Measurements from ENCODE around the gene MLLT6. TPM values are rescaled to one million over a fixed set of nuclear protein-coding genes. Genes with fewer than 3 reads are reported as not detected.

The MLLT6 gene
- total RNA-seq, 1 experiment from 2014 or later: 48.0 TPM

GRCh38 chr17:38729368-38729885, 24.4 kb downstream of the MLLT6 start:
- Mint-ChIP-seq H3K9me3 (no peaks in the 10 kb centered on the region), H3K27me3 (ENCODE audit: low read depth) (peaks cover 23% of the 10 kb centered on the region), H3K27ac (no peak overlapping the region), H3K4me1 (peaks cover 35% of the 10 kb centered on the region), H3K36me3 (peaks cover 2% of the 10 kb centered on the region; the same call in 1 of the 2 replicates), H3K4me3 (peak overlapping the region; percentile 69)
- ATAC-seq (no peak), DNase-seq (ENCODE audit: low spot score) (no peak)
- ChIA-PET CTCF (interaction anchor here (0.6 to 2.2 kb wide), 6 partner anchors 11 to 220 kb away, joined by 3 to 6 read pairs (median 4); no protein-coding TSS in a partner anchor), POLR2A (no interaction called here)
- TF ChIP-seq FOXK1 (CRISPR knock-in tag; IDR thresholded peaks at IDR 0.05): no peak
- TF ChIP-seq, protein P1, sequence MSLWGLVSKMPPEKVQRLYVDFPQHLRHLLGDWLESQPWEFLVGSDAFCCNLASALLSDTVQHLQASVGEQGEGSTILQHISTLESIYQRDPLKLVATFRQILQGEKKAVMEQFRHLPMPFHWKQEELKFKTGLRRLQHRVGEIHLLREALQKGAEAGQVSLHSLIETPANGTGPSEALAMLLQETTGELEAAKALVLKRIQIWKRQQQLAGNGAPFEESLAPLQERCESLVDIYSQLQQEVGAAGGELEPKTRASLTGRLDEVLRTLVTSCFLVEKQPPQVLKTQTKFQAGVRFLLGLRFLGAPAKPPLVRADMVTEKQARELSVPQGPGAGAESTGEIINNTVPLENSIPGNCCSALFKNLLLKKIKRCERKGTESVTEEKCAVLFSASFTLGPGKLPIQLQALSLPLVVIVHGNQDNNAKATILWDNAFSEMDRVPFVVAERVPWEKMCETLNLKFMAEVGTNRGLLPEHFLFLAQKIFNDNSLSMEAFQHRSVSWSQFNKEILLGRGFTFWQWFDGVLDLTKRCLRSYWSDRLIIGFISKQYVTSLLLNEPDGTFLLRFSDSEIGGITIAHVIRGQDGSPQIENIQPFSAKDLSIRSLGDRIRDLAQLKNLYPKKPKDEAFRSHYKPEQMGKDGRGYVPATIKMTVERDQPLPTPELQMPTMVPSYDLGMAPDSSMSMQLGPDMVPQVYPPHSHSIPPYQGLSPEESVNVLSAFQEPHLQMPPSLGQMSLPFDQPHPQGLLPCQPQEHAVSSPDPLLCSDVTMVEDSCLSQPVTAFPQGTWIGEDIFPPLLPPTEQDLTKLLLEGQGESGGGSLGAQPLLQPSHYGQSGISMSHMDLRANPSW (CRISPR knock-in tag; conservative IDR thresholded peaks at IDR 0.05; ENCODE audit: low read depth): 0 out of 2 replicates have a peak, but pooled peaks have one; percentile 3

DNA sequence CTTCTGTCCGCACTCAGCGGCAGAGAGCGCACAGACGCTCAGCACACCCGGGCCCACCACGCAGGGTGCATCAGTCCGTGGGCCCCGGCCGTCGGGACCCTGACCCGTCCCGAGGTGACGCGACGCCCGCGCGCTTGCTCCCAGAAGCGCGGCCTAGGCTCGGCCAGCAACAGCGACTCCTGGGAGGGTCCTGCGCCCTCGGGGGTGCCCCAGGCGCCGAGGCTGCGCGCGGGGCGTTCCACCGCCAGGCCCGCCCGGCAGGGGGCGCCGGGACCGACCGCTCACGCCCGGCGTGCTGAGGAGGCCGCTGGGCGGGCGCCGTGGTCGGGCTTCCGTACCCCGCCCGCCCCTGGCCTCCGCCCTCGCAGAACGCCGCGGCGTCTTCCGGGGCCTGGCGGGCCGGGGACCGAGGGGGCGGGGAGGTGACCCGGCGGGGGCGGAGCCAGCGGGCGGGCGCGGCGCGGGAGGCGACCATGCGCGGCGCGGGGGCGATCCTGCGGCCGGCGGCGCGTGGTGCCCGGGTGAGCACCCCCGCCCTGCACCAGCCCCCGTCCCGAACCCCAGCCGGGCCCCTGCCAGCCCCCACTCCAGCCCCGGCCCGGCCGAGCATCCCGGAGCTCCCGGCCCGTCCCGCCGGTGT, 24.9 kb downstream of the MLLT6 start, which contains the start of gene CISD3:
CISD3 (plus strand) TSS at position 456 of the 640 bp plus-strand sequence; CDS start at position 474, 18 bp downstream.
- Mint-ChIP-seq H3K4me1 (peaks cover 37% of the 10 kb centered on the region), H3K36me3 (peaks cover 2% of the 10 kb centered on the region; the same call in 1 of the 2 replicates), H3K27me3 (ENCODE audit: low read depth) (peaks cover 23% of the 10 kb centered on the region), H3K9me3 (no peaks in the 10 kb centered on the region), H3K4me3 (peak within 1 kb of the TSS; percentile 94), H3K27ac (peak within 1 kb of the TSS; percentile 88)
- POLR2A ChIA-PET: interaction anchor here (1.7 kb wide), 1 partner anchor 14 kb away, joined by 4 read pairs; no protein-coding TSS in a partner anchor
- CTCF ChIA-PET: interaction anchor here (0.6 to 2.6 kb wide), 13 partner anchors 11 to 171 kb away, joined by 3 to 22 read pairs (median 5); no protein-coding TSS in a partner anchor
- DNase-seq (ENCODE audit: low spot score): peak; percentile 74
- ATAC-seq: peak; percentile 75
- TF ChIP-seq PRRX2 (CRISPR knock-in tag; IDR thresholded peaks at IDR 0.05) (0 out of 2 replicates have a peak, but pooled peaks have one; percentile 6), FOXP4 (CRISPR knock-in tag; IDR thresholded peaks at IDR 0.05) (peak; percentile 54; the same call in 1 of the 2 replicates), E2F5 (CRISPR knock-in tag; IDR thresholded peaks at IDR 0.05) (peak; percentile 21; the same call in 1 of the 2 replicates), KAT7 (CRISPR knock-in tag; IDR thresholded peaks at IDR 0.05; ENCODE audit: borderline replicate concordance) (0 out of 2 replicates have a peak, but pooled peaks have one; percentile 81), ZBTB43 (CRISPR knock-in tag; IDR thresholded peaks at IDR 0.05) (no peak), ZNF121 (CRISPR knock-in tag; IDR thresholded peaks at IDR 0.05) (no peak)
- TF ChIP-seq, protein P2, sequence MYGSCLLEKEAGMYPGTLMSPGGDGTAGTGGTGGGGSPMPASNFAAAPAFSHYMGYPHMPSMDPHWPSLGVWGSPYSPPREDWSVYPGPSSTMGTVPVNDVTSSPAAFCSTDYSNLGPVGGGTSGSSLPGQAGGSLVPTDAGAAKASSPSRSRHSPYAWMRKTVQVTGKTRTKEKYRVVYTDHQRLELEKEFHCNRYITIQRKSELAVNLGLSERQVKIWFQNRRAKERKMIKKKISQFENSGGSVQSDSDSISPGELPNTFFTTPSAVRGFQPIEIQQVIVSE (CRISPR knock-in tag; IDR thresholded peaks at IDR 0.05; ENCODE audit: borderline replicate concordance): no peak
- TF ChIP-seq, protein P3, sequence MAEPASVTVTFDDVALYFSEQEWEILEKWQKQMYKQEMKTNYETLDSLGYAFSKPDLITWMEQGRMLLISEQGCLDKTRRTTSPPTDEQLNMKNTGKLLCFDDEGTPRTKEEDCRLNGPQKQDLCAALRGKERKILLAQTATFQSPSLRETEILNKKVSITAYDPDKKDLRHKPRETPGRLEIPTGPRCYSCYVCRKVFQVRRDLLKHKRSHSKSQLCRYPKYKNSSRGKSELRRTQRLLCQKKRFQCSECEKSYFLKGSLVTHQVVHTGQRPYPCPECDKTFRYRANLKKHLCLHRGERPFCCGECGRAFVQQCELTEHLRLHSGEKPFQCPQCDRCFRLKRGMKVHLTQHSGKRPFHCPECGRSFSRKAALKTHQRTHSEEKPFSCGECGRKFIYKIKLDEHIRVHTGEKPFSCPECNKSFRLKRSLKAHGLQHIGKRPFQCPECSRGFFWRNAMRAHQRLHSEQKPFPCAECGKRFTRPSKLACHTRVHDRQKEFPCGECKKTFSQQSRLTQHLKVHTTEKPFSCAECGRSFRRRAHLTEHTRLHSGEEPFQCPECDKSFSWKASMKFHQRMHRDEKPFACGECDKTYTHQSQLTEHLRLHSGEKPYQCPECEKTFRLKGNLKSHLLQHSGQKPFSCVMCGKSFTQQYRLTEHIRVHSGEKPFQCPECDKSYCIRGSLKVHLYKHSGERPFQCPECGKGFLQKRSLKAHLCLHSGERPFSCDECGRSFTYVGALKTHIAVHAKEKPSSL (CRISPR knock-in tag; conservative IDR thresholded peaks at IDR 0.05): no peak
- TF ChIP-seq, protein P4, sequence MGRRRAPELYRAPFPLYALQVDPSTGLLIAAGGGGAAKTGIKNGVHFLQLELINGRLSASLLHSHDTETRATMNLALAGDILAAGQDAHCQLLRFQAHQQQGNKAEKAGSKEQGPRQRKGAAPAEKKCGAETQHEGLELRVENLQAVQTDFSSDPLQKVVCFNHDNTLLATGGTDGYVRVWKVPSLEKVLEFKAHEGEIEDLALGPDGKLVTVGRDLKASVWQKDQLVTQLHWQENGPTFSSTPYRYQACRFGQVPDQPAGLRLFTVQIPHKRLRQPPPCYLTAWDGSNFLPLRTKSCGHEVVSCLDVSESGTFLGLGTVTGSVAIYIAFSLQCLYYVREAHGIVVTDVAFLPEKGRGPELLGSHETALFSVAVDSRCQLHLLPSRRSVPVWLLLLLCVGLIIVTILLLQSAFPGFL (CRISPR knock-in tag; IDR thresholded peaks at IDR 0.05; ENCODE audit: borderline replicate concordance): 0 out of 2 replicates have a peak, but pooled peaks have one; percentile 38
- TF ChIP-seq, protein P5, sequence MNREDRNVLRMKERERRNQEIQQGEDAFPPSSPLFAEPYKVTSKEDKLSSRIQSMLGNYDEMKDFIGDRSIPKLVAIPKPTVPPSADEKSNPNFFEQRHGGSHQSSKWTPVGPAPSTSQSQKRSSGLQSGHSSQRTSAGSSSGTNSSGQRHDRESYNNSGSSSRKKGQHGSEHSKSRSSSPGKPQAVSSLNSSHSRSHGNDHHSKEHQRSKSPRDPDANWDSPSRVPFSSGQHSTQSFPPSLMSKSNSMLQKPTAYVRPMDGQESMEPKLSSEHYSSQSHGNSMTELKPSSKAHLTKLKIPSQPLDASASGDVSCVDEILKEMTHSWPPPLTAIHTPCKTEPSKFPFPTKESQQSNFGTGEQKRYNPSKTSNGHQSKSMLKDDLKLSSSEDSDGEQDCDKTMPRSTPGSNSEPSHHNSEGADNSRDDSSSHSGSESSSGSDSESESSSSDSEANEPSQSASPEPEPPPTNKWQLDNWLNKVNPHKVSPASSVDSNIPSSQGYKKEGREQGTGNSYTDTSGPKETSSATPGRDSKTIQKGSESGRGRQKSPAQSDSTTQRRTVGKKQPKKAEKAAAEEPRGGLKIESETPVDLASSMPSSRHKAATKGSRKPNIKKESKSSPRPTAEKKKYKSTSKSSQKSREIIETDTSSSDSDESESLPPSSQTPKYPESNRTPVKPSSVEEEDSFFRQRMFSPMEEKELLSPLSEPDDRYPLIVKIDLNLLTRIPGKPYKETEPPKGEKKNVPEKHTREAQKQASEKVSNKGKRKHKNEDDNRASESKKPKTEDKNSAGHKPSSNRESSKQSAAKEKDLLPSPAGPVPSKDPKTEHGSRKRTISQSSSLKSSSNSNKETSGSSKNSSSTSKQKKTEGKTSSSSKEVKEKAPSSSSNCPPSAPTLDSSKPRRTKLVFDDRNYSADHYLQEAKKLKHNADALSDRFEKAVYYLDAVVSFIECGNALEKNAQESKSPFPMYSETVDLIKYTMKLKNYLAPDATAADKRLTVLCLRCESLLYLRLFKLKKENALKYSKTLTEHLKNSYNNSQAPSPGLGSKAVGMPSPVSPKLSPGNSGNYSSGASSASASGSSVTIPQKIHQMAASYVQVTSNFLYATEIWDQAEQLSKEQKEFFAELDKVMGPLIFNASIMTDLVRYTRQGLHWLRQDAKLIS (CRISPR knock-in tag; IDR thresholded peaks at IDR 0.05; ENCODE audit: borderline replicate concordance): no peak
- TF ChIP-seq, protein P6, sequence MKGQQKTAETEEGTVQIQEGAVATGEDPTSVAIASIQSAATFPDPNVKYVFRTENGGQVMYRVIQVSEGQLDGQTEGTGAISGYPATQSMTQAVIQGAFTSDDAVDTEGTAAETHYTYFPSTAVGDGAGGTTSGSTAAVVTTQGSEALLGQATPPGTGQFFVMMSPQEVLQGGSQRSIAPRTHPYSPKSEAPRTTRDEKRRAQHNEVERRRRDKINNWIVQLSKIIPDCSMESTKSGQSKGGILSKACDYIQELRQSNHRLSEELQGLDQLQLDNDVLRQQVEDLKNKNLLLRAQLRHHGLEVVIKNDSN (CRISPR knock-in tag; IDR thresholded peaks at IDR 0.05): no peak
